SK-N-SH (cell line): ENCODE data around the gene TIAL1. TPM values are rescaled to one million over a fixed set of nuclear protein-coding genes. Genes with fewer than 3 reads are reported as not detected.

ENCODE experiments used
- CTCF ChIA-PET: fragments of 300-600, 350-600 bp; formaldehyde crosslinking; extraction: SDS; loops from one replicate; lab custom pipeline; 2021; lab: Yijun Ruan, JAX
- POLR2A ChIA-PET: fragments of 350-600 bp; sonication (Branson Sonifier 250); formaldehyde crosslinking; extraction: SDS; loops from one replicate; lab custom pipeline; 2020; ENCODE audit warnings: antibody characterized with exemption, inconsistent platforms; lab: Yijun Ruan, JAX
- DNase-seq: peaks from one replicate; pipeline ENCODE4 v3.0.0; 2012
- H2AFZ ChIP-seq: fragments of 200-600 bp; sonication (generic); 2 replicates; pipeline ENCODE4 v1.8.1; 2016; ENCODE audit warnings: antibody characterized with exemption, mild to moderate bottlenecking, low read depth
- H3F3A ChIP-seq: fragments of 200-600 bp; sonication (generic); replicated peaks from 2 replicates; pipeline ENCODE3; 2016; ENCODE audit warnings: antibody characterized with exemption, mild to moderate bottlenecking; ENCODE audit not compliant: insufficient read depth
- H3K27ac ChIP-seq, 2 experiments: fragments of 200-500 bp in 1 of 2; fragments of 200-600 bp in 1 of 2; sonication (Bioruptor generic) in 1 of 2; sonication (generic), shearing (Covaris generic) in 1 of 2; 2 replicates each; pipeline versions ENCODE4 v1.5.1 to v1.6.1; 2014 to 2016; ENCODE audit warnings: low read depth in 2 of 2, inconsistent platforms in 1 of 2, low read length in 1 of 2, mild to moderate bottlenecking in 1 of 2, mixed read lengths in 1 of 2
- H3K27me3 ChIP-seq: fragments of 200-600 bp; sonication (generic), shearing (Covaris generic); 2 replicates; pipeline ENCODE4 v1.6.1; 2016; ENCODE audit warnings: mixed run types; ENCODE audit not compliant: insufficient read depth
- H3K36me3 ChIP-seq, 2 experiments: fragments of 200-500 bp in 1 of 2; fragments of 200-600 bp in 1 of 2; sonication (Bioruptor generic) in 1 of 2; sonication (generic) in 1 of 2; replicated peaks in 1 of 2; 2 replicates each; pipeline versions ENCODE3 to v1.5.1; 2014 to 2016; ENCODE audit warnings: low read length in 1 of 2, mild to moderate bottlenecking in 1 of 2; ENCODE audit not compliant: insufficient read depth in 2 of 2, control insufficient read depth in 1 of 2
- H3K4me1 ChIP-seq, 2 experiments: fragments of 200-500 bp in 1 of 2; fragments of 200-600 bp in 1 of 2; sonication (Bioruptor generic) in 1 of 2; sonication (generic), shearing (Covaris generic) in 1 of 2; 2 replicates each; pipeline versions ENCODE4 v1.5.1 to v1.6.1; 2014 to 2016; ENCODE audit warnings: low read depth in 1 of 2, low read length in 1 of 2, mixed run types in 1 of 2; ENCODE audit not compliant: insufficient read depth in 2 of 2, control insufficient read depth in 1 of 2
- H3K4me2 ChIP-seq: fragments of 200-600 bp; sonication (generic), shearing (Covaris generic); 2 replicates; pipeline ENCODE4 v1.6.1; 2017; ENCODE audit warnings: mixed run types
- H3K4me3 ChIP-seq, 2 experiments: fragments of 200-500 bp in 1 of 2; fragments of 200-600 bp in 1 of 2; sonication (Bioruptor generic) in 1 of 2; sonication (generic), shearing (Covaris generic) in 1 of 2; 2 replicates each; pipeline versions ENCODE4 v1.5.1 to v1.8.1; 2014 to 2016; ENCODE audit warnings: low read depth in 2 of 2, inconsistent platforms in 1 of 2, low read length in 1 of 2, mild to moderate bottlenecking in 1 of 2, mixed read lengths in 1 of 2, moderate library complexity in 1 of 2
- H3K79me2 ChIP-seq: fragments of 200-600 bp; sonication (generic); 2 replicates; pipeline ENCODE4 v1.8.1; 2017; ENCODE audit warnings: mild to moderate bottlenecking; ENCODE audit not compliant: insufficient read depth
- H3K9ac ChIP-seq: fragments of 200-600 bp; sonication (generic); 2 replicates; pipeline ENCODE4 v1.6.1; 2017; ENCODE audit warnings: mixed run types
- H3K9me2 ChIP-seq: fragments of 200-600 bp; sonication (generic); 2 replicates; pipeline ENCODE4 v1.6.1; 2017; ENCODE audit warnings: mixed run types
- H3K9me3 ChIP-seq: fragments of 200-600 bp; sonication (generic); 2 replicates; pipeline ENCODE4 v1.6.1; 2017; ENCODE audit warnings: mixed run types, mild to moderate bottlenecking, moderate library complexity
- H4K20me1 ChIP-seq: fragments of 200-600 bp; sonication (generic); 2 replicates; pipeline ENCODE4 v1.6.1; 2017; ENCODE audit warnings: mild to moderate bottlenecking, mixed run types; ENCODE audit not compliant: insufficient read depth
- CTCF ChIP-seq: fragments of 200-600 bp; sonication (generic); IDR thresholded peaks from 2 replicates; pipeline ENCODE4 v1.6.1; 2017; ENCODE audit warnings: antibody characterized with exemption, mild to moderate bottlenecking, moderate library complexity
- EZH2phosphoT487 ChIP-seq: fragments of 200-600 bp; sonication (generic); IDR thresholded peaks from 2 replicates; pipeline ENCODE4 v1.6.1; 2017; ENCODE audit warnings: low read depth, mixed run types, mild to moderate bottlenecking, antibody characterized with exemption, moderate library complexity, borderline replicate concordance
- FOXM1 ChIP-seq: IDR thresholded peaks from 2 replicates; pipeline ENCODE4 v1.4.0; 2012; ENCODE audit warnings: low read depth, mild to moderate bottlenecking
- IRF3 ChIP-seq: fragments of 150-350 bp; IDR thresholded peaks from 2 replicates; pipeline ENCODE4 v1.6.1; 2016; ENCODE audit warnings: mild to moderate bottlenecking, low read depth, low read length
- MXI1 ChIP-seq: IDR thresholded peaks from 2 replicates; pipeline ENCODE4 v1.6.1; 2012; ENCODE audit warnings: mild to moderate bottlenecking, low read depth, low read length, improper control_type of control experiment
- NFIC ChIP-seq: IDR thresholded peaks from 2 replicates; pipeline ENCODE4 v1.4.0; 2012; ENCODE audit warnings: borderline replicate concordance
- RCOR1 ChIP-seq: fragments of 150-350 bp; IDR thresholded peaks from 2 replicates; pipeline ENCODE4 v1.6.1; 2017; ENCODE audit warnings: antibody characterized with exemption, low read length
- REST ChIP-seq: IDR thresholded peaks from 2 replicates; pipeline ENCODE4 v1.6.1; 2012; ENCODE audit warnings: mild to moderate bottlenecking, low read depth, low read length, moderate library complexity
- TCF12 ChIP-seq: IDR thresholded peaks from 2 replicates; pipeline ENCODE4 v1.4.0; 2012
- WGBS: methylation state at CpG from one replicate; pipeline ENCODE4 v1.1.6; 2017; ENCODE audit warnings: low lambda C conversion rate; 5-methylcytosine and 5-hydroxymethylcytosine counted together
- polyA plus RNA-seq, 3 experiments: library from polyadenylated mRNA; depleted of rRNA; stranded (reverse); fragments of >200 nt; gene quantifications; 2 replicates each; pipeline ENCODE4 v1.2.3, GENCODE V29; 2012

Gene TIAL1
- polyA plus RNA-seq, 1 of the 3 experiments (the other 2 are of a cell fraction): 58.0 TPM

GRCh38 chr10:119523895-119524719 is 72.7 kb downstream of the TIAL1 start:
- ChIA-PET POLR2A (no interaction called here), CTCF (interaction anchor here (1.4 to 3.6 kb wide), 3 partner anchors 19 to 325 kb away, joined by 4 to 17 read pairs (median 5); partner anchors contain the start of genes GRK5 and RGS10)
- Histone ChIP-seq H3F3A (peaks cover 19% of the 10 kb centered on the region), H3K4me1 (peaks cover 3 to 11% of the 10 kb centered on the region in 2 experiments; a peak in 2 of 4 replicates), H3K9me3 (no peaks in the 10 kb centered on the region), H3K79me2 (peaks cover 14% of the 10 kb centered on the region), H3K27me3 (no peaks in the 10 kb centered on the region), H3K4me3 (no peak overlapping the region), H2AFZ (no peak overlapping the region), H3K27ac (no peak overlapping the region), H4K20me1 (no peaks in the 10 kb centered on the region), H3K9ac (no peak overlapping the region), H3K9me2 (no peaks in the 10 kb centered on the region), H3K36me3 (peaks cover 2 to 8% of the 10 kb centered on the region in 2 experiments), H3K4me2 (no peak overlapping the region)
- no peak for DNase-seq
- no peak for TF ChIP-seq NFIC
- no peak for TF ChIP-seq FOXM1
- TF ChIP-seq EZH2phosphoT487: no peak
- TF ChIP-seq TCF12: no peak
- no peak for TF ChIP-seq IRF3
- TF ChIP-seq REST: peak; percentile 45; the same call in 1 of the 2 replicates
- TF ChIP-seq MXI1: no peak
- TF ChIP-seq CTCF: no peak
- no peak for TF ChIP-seq RCOR1
- WGBS: 93% methylated on average over 15 of the region's 19 CpGs

Other genes starting within 250 kb of the TIAL1 start
- gene RGS10, start 54.2 kb downstream of the TIAL1 start, polyA plus RNA-seq (2012; rRNA removed): 41.2 and 44.6 TPM in 2 replicates
- 3.8 and 9.2 TPM in 2 replicates for gene BAG3, start 54.4 kb upstream of the TIAL1 start, polyA plus RNA-seq (2012; rRNA removed)
- 7.8 and 9.3 TPM in 2 replicates for gene INPP5F, start 129.1 kb upstream of the TIAL1 start, polyA plus RNA-seq (2012; rRNA removed)